GM10248 (cell line): ENCODE data around the gene GSX1.

Experiments
- CTCF ChIA-PET: fragments of 300-600 bp; sonication (Branson Sonifier 250); formaldehyde crosslinking; extraction: SDS; loops from one replicate; lab custom pipeline; 2021; ENCODE audit warnings: antibody characterized with exemption; lab: Yijun Ruan, JAX
- POLR2A ChIA-PET: fragments of 350-650 bp; sonication (Branson Sonifier 250); formaldehyde crosslinking; extraction: SDS; loops from one replicate; lab custom pipeline; 2020; ENCODE audit warnings: antibody characterized with exemption; lab: Yijun Ruan, JAX
- DNase-seq: peaks from one replicate; pipeline ENCODE4 v3.0.0; 2012; ENCODE audit errors: extremely low spot score
- CTCF ChIP-seq: IDR thresholded peaks from 2 replicates; pipeline ENCODE4 v1.5.1; 2012; ENCODE audit warnings: mild to moderate bottlenecking, low read depth; ENCODE audit errors: extremely low read depth, missing control alignments, control extremely low read depth

The GSX1 gene

GRCh38 chr13:27793507-27794367 lies 1.5 kb downstream of the GSX1 start:
- DNase-seq: no peak
- no peak for TF ChIP-seq CTCF
- CTCF ChIA-PET: no interaction called here
- POLR2A ChIA-PET: no interaction called here

GRCh38 chr13:27794368-27794691 lies 2.0 kb downstream of the GSX1 start:
- ChIA-PET POLR2A (no interaction called here), CTCF (no interaction called here)
- no peak for DNase-seq
- no peak for TF ChIP-seq CTCF

- no peak for DNase-seq
- ChIA-PET POLR2A (no interaction called here), CTCF (interaction anchor here (1.4 to 4.1 kb wide), 3 partner anchors 31 to 189 kb away, joined by 3 to 27 read pairs (median 5); no protein-coding TSS in a partner anchor)
- no peak for TF ChIP-seq CTCF
Measured at GRCh38 chr13:27794921-27795717, 2.8 kb downstream of the GSX1 start.

GRCh38 chr13:27795718-27796019 lies 3.4 kb downstream of the GSX1 start:
- TF ChIP-seq CTCF: no peak
- ChIA-PET CTCF (interaction anchor here (1.2 to 4.1 kb wide), 4 partner anchors 23 to 188 kb away, joined by 3 to 27 read pairs (median 4); no protein-coding TSS in a partner anchor), POLR2A (no interaction called here)
- no peak for DNase-seq

- no peak for TF ChIP-seq CTCF
- POLR2A ChIA-PET: no interaction called here
- CTCF ChIA-PET: interaction anchor here (0.6 to 4.1 kb wide), 5 partner anchors 24 to 435 kb away, joined by 3 to 27 read pairs (median 4); no protein-coding TSS in a partner anchor
- DNase-seq: no peak
Measured at GRCh38 chr13:27796544-27797227, 4.4 kb downstream of the GSX1 start.

GRCh38 chr13:27797228-27797624 lies 4.9 kb downstream of the GSX1 start:
- DNase-seq: no peak
- POLR2A ChIA-PET: no interaction called here
- no peak for TF ChIP-seq CTCF
- CTCF ChIA-PET: interaction anchor here (0.6 to 4.1 kb wide), 3 partner anchors 24 to 435 kb away, joined by 3 to 27 read pairs (median 3); no protein-coding TSS in a partner anchor
